Breast epithelium (tissue), 4 donors: ENCODE results near the gene GPR42. TPM values are rescaled to one million over a fixed set of nuclear protein-coding genes. Genes with fewer than 3 reads are reported as not detected.
"Not testable (repeated sequence)": the region's sequence is repeated elsewhere in the genome, so short reads cannot be mapped to it uniquely, and the experiment has no call there.

Experiments used
- DNase-seq, 2 donors: peaks; one replicate each; pipeline ENCODE4 v3.0.0-alpha.2; 2019; ENCODE audit warnings: low spot score in 2 of 2
- H3K27ac ChIP-seq, 2 donors: fragments of 200-600 bp; sonication (generic) in 1 of 2; one replicate each; pipeline ENCODE4 v1.5.1; 2016 to 2019; ENCODE audit warnings: mild to moderate bottlenecking in 1 of 2
- H3K27me3 ChIP-seq, 2 donors: fragments of 200-600 bp; sonication (generic) in 1 of 2; one replicate each; pipeline versions ENCODE4 v1.5.1 to v1.6.0; 2017 to 2019; ENCODE audit warnings: control low read depth in 1 of 2, mild to moderate bottlenecking in 1 of 2
- H3K36me3 ChIP-seq: fragments of 200-600 bp; one replicate; pipeline ENCODE4 v1.5.1; 2019
- H3K4me1 ChIP-seq, 2 donors: fragments of 200-600 bp; sonication (generic); one replicate each; pipeline ENCODE4 v1.5.1; 2016 to 2019; ENCODE audit warnings: control low read depth in 1 of 2
- H3K4me3 ChIP-seq, 3 donors: fragments of 200-600 bp; sonication (generic); 1 replicate in 2 of 3; 2 replicates in 1 of 3; pipeline ENCODE4 v1.5.1; 2016 to 2019; ENCODE audit warnings: mild to moderate bottlenecking in 3 of 3, moderate library complexity in 2 of 3
- H3K9me3 ChIP-seq, 2 donors: fragments of 200-600 bp; sonication (generic) in 1 of 2; one replicate each; pipeline ENCODE4 v1.5.1; 2016 to 2019; ENCODE audit warnings: control low read depth in 1 of 2
- POLR2A ChIP-seq: fragments of 450-650 bp; IDR thresholded peaks from one replicate; pipeline ENCODE4 v1.6.1; 2016; ENCODE audit warnings: antibody characterized with exemption, mild to moderate bottlenecking, moderate library complexity
- POLR2AphosphoS5 ChIP-seq, 3 donors: sonication (generic); formaldehyde crosslinking; IDR thresholded peaks; one replicate each; pipeline ENCODE4 v1.6.1; 2017; ENCODE audit warnings: antibody characterized with exemption in 3 of 3
- intact Hi-C: fragments of 100-400 bp; cut with DNase I; formaldehyde crosslinking; loops from one replicate; pipeline ENCODE4 v1.15.1; 2023; ENCODE audit warnings: low total_unique reads
- total RNA-seq, 3 donors: library from RNA; depleted of rRNA; stranded (reverse); fragments of >200 nt; gene quantifications; one replicate each; pipeline ENCODE4 v1.1.0, GENCODE V29; 2016
- TF ChIP-seq, protein P1 (sequence below), 3 donors: fragments of 450-650 bp; IDR thresholded peaks; one replicate each; pipeline ENCODE4 v1.5.1; 2016 to 2017; ENCODE audit warnings: antibody characterized with exemption in 3 of 3, mild to moderate bottlenecking in 3 of 3, moderate library complexity in 3 of 3

The GPR42 gene
- total RNA-seq, 3 donors from 2014 or later: 0.66 TPM; not detected in 2

DNA sequence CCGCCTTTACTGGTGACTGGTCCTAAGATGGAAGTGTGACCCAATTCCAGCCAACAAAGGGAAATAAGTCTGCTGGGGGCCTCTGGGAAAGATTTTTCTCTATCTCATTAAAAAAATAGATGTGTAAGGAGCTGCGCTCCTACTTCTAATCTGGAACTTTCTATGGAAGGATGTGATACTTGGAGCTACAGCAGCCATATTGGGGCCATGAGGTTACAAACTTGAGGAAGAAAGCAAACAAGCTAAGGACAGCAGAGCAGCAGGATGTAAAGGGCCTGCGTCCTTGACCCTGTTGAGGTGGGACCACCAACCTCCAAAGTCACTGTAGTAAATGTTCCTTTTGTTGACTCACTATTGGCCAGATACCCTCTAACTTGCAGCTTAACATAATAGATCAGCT, 7.5 kb downstream of the GPR42 start:
- DNase-seq: no peak
- TF ChIP-seq, protein P1, sequence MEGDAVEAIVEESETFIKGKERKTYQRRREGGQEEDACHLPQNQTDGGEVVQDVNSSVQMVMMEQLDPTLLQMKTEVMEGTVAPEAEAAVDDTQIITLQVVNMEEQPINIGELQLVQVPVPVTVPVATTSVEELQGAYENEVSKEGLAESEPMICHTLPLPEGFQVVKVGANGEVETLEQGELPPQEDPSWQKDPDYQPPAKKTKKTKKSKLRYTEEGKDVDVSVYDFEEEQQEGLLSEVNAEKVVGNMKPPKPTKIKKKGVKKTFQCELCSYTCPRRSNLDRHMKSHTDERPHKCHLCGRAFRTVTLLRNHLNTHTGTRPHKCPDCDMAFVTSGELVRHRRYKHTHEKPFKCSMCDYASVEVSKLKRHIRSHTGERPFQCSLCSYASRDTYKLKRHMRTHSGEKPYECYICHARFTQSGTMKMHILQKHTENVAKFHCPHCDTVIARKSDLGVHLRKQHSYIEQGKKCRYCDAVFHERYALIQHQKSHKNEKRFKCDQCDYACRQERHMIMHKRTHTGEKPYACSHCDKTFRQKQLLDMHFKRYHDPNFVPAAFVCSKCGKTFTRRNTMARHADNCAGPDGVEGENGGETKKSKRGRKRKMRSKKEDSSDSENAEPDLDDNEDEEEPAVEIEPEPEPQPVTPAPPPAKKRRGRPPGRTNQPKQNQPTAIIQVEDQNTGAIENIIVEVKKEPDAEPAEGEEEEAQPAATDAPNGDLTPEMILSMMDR (IDR thresholded peaks at IDR 0.05): no peak
- TF ChIP-seq POLR2A (no peak), POLR2AphosphoS5 (IDR thresholded peaks at IDR 0.05) (no peak)
- no peak overlapping the region for H3K4me3 ChIP-seq
- no peaks in the 10 kb centered on the region for H3K27me3 ChIP-seq
- no peak overlapping the region for H3K27ac ChIP-seq
- no peaks in the 10 kb centered on the region for H3K4me1 ChIP-seq
- intact Hi-C loops: no loop called here
- H3K9me3 ChIP-seq: no peaks in the 10 kb centered on the region
- H3K36me3 ChIP-seq: no peaks in the 10 kb centered on the region

DNA sequence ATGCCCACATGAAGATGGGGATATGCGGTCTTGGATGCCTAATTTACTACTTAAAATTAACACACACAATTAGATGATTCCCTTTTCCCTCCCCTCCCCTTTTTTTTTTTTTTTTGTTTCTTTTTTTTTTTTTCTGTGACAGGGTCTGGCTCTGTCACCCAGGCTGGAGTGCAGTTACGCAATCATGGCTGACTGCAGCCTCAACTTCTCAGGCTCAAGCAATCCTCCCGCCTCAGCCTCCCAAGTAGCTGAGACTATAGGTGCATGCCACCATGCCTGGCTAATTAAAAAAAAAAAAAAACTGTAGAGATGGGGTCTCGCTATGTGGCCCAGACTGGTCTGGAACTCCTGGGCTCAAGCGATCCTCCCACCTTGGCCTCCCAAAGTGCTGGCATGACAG, 8.7 kb downstream of the GPR42 start:
- H3K36me3 ChIP-seq, intact Hi-C loops, DNase-seq, H3K4me3 ChIP-seq, H3K4me1 ChIP-seq, H3K27ac ChIP-seq, H3K9me3 ChIP-seq, H3K27me3 ChIP-seq: not testable (repeated sequence)

DNA sequence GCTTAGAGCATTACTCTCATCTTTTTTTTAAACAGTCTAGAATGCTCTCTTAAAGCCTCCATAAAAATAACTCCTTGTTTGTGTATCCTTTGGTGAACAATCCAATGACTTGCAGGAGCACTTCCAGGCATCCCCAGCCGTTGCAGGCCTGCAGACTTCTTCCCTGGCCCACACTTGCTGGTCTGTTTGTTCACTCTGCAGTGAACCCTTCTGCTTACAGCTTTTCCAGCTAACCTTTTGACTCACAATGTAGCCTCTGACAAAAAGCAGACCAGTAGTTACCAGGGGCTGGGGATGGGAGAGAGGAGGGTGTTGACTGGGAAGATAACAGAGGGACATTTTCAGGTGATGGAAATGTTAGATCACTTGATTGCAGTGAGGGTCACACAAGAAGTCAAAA, 9.1 kb downstream of the GPR42 start:
- DNase-seq: no peak
- H3K27ac ChIP-seq: no peak overlapping the region
- no peaks in the 10 kb centered on the region for H3K9me3 ChIP-seq
- H3K36me3 ChIP-seq: no peaks in the 10 kb centered on the region
- no peaks in the 10 kb centered on the region for H3K4me1 ChIP-seq
- H3K27me3 ChIP-seq: no peaks in the 10 kb centered on the region
- no peak overlapping the region for H3K4me3 ChIP-seq
- no peak for TF ChIP-seq POLR2AphosphoS5 (IDR thresholded peaks at IDR 0.05)
- TF ChIP-seq POLR2A: no peak
- TF ChIP-seq, protein P1 (IDR thresholded peaks at IDR 0.05): no peak
- intact Hi-C loops: no loop called here

DNA sequence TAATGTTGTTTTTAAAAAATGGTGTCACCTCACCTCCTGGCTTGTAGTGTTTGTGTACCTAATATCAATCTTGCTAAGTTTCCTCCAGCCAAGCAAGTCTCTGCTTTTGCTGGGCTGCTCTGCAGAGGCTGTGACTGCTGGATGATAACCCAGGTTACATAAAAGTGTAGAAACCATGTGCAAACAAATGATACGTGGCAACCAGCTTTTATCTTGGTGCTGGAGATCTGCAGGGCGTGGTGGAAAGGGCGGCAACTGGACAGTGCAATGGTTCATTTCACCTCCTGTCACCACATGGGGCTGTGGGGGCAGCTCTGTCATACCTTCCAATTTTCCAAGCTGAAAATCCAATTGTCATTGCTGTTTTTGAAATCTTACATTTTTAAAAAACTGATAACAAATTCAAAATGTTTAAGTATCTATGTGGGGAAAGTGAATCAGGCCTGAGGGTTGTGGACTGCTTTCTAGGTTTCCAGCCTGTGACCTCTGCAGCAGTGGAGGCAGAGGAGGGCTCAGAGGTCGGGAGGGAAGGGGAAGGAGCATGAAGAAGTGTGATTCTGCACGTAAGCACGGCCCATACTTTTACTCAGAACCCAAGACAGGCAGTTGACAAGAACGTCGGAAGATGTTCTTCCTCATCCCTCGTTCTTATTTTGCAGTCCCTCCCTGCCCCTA, 9.7 kb downstream of the GPR42 start:
- intact Hi-C loops: no loop called here
- no peak overlapping the region for H3K4me3 ChIP-seq
- DNase-seq: no peak

DNA sequence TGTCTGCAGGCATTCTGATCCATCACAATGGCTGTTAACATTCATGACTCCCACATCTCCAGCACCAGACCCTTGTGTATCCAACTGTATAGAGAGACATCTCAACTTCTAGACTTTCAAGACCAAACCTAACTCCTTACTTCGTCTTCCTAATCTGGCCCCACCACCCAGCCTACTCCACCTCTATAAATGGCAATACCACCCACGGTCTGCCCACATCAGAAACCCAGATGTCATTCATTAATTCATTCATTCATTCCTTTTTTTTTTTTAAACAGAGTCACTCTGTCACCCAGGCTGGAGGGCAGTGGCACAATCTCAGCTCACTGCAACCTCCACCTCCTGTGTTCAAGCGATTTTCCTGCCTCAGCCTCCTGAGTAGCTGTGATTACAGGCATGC, 10.4 kb downstream of the GPR42 start:
- Histone ChIP-seq H3K4me3 (no peak overlapping the region), H3K27me3 (no peaks in the 10 kb centered on the region), H3K9me3 (no peaks in the 10 kb centered on the region), H3K4me1 (no peaks in the 10 kb centered on the region), H3K36me3 (no peaks in the 10 kb centered on the region), H3K27ac (no peak overlapping the region)
- TF ChIP-seq, protein P1 (IDR thresholded peaks at IDR 0.05): no peak
- TF ChIP-seq POLR2AphosphoS5 (IDR thresholded peaks at IDR 0.05) (no peak), POLR2A (no peak)
- intact Hi-C loops: no loop called here
- no peak for DNase-seq

More for the DNA sequence above, 9.7 kb downstream of the GPR42 start:
- TF ChIP-seq POLR2AphosphoS5 (IDR thresholded peaks at IDR 0.05): no peak
- TF ChIP-seq, protein P1 (IDR thresholded peaks at IDR 0.05): no peak
- TF ChIP-seq POLR2A: no peak
- Histone ChIP-seq H3K4me1 (no peaks in the 10 kb centered on the region), H3K27ac (no peak overlapping the region), H3K9me3 (no peaks in the 10 kb centered on the region), H3K27me3 (no peaks in the 10 kb centered on the region), H3K36me3 (no peaks in the 10 kb centered on the region)
